Endothelial cell of hepatic sinusoid (primary cell): ENCODE measurements around the gene TYSND1.
"Not testable (repeated sequence)": the region's sequence is repeated elsewhere in the genome, so short reads cannot be mapped to it uniquely, and the experiment has no call there.

Source experiments
- in situ Hi-C: cut with HindIII; loops from 2 replicates; pipeline ENCODE4 v1.10.0; 2017; ENCODE audit warnings: low sequenced_read_pairs

Gene TYSND1

GRCh38 chr10:70166394-70166793 lies 19.9 kb upstream of the TYSND1 start:
- in situ Hi-C loops: no loop called here

- in situ Hi-C loops: no loop called here
These were observed 17.7 kb upstream of the TYSND1 start for GRCh38 chr10:70164163-70164562.

GRCh38 chr10:70163448-70163847 lies 16.9 kb upstream of the TYSND1 start:
- in situ Hi-C loops: no loop called here

- in situ Hi-C loops: no loop called here
These were observed 16.3 kb upstream of the TYSND1 start for GRCh38 chr10:70162892-70163201.

GRCh38 chr10:70162151-70162891 lies 15.8 kb upstream of the TYSND1 start:
- in situ Hi-C loops: no loop called here

GRCh38 chr10:70160798-70161197 lies 14.3 kb upstream of the TYSND1 start:
- in situ Hi-C loops: no loop called here

GRCh38 chr10:70159366-70159765 lies 12.9 kb upstream of the TYSND1 start:
- in situ Hi-C loops: not testable (repeated sequence)

- in situ Hi-C loops: no loop called here
These were observed 11.6 kb upstream of the TYSND1 start for GRCh38 chr10:70158113-70158512.

GRCh38 chr10:70155255-70155838 lies 8.8 kb upstream of the TYSND1 start:
- in situ Hi-C loops: no loop called here

GRCh38 chr10:70148516-70148915 lies 2.0 kb upstream of the TYSND1 start:
- in situ Hi-C loops: no loop called here

GRCh38 chr10:70147259-70147625 lies 742 bp upstream of the TYSND1 start:
- in situ Hi-C loops: no loop called here

- in situ Hi-C loops: no loop called here
These were observed 623 bp downstream of the TYSND1 start for GRCh38 chr10:70145666-70146488.

GRCh38 chr10:70145166-70145665 lies 1.3 kb downstream of the TYSND1 start:
- in situ Hi-C loops: no loop called here

GRCh38 chr10:70144372-70145110 lies 2.0 kb downstream of the TYSND1 start:
- in situ Hi-C loops: loop anchor here (5.0 kb wide), 1 partner anchor 53 kb away; no protein-coding TSS in a partner anchor

GRCh38 chr10:70142555-70142954 lies 3.9 kb downstream of the TYSND1 start:
- in situ Hi-C loops: loop anchor here (5.0 kb wide), 1 partner anchor 55 kb away; no protein-coding TSS in a partner anchor

GRCh38 chr10:70140297-70140696 lies 6.2 kb downstream of the TYSND1 start:
- in situ Hi-C loops: loop anchor here (5.0 kb wide), 1 partner anchor 57 kb away; no protein-coding TSS in a partner anchor

GRCh38 chr10:70139997-70140250 lies 6.6 kb downstream of the TYSND1 start:
- in situ Hi-C loops: loop anchor here (5.0 kb wide), 1 partner anchor 57 kb away; no protein-coding TSS in a partner anchor

GRCh38 chr10:70139151-70139996 lies 7.1 kb downstream of the TYSND1 start:
- in situ Hi-C loops: no loop called here

GRCh38 chr10:70137927-70138883 lies 8.3 kb downstream of the TYSND1 start:
- in situ Hi-C loops: no loop called here
